Measurements from ENCODE around the gene SRRM2.

The SRRM2 gene

DNA sequence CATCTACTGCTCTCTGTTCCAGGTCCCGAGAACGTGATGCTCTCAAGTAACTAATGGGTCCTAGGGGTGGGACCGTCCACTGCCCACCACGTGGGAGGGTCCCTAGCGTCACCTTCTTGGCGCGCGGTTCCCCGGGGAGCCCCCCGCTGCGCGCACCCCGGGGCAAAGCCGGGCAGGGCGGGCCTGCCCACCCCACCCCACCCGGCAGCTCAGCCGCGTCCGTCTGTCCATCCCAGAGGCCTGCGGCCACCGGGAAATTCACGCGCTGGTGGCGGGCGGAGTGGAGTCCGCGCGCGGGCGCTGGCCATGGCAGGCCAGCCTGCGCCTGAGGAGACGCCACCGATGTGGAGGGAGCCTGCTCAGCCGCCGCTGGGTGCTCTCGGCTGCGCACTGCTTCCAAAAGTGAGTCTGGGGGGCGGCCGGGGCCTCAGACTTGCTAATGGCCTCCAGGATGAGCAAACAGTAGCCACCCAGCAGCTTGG lies 46.3 kb downstream of the SRRM2 start:
- H3K36me3 ChIP-seq (ENCODE audit: control insufficient read depth, insufficient read depth, low read length): no peaks in the 10 kb centered on the region
- H3K4me1 ChIP-seq (ENCODE audit: control insufficient read depth, insufficient read depth, low read length, poor library complexity, severe bottlenecking): no peaks in the 10 kb centered on the region
- peaks cover 1% of the 10 kb centered on the region for H3K9me3 ChIP-seq (ENCODE audit: control insufficient read depth, low read length)
- no peak overlapping the region for H3K27ac ChIP-seq (ENCODE audit: insufficient read depth, low read length, poor library complexity, severe bottlenecking)
- no peak for DNase-seq
- no peak overlapping the region for H3K4me3 ChIP-seq (ENCODE audit: insufficient read depth, low read depth, low read length, poor library complexity, severe bottlenecking)
- no peaks in the 10 kb centered on the region for H3K27me3 ChIP-seq (replicated peaks; ENCODE audit: control insufficient read depth, insufficient read depth, low read length, poor library complexity, severe bottlenecking)

DNA sequence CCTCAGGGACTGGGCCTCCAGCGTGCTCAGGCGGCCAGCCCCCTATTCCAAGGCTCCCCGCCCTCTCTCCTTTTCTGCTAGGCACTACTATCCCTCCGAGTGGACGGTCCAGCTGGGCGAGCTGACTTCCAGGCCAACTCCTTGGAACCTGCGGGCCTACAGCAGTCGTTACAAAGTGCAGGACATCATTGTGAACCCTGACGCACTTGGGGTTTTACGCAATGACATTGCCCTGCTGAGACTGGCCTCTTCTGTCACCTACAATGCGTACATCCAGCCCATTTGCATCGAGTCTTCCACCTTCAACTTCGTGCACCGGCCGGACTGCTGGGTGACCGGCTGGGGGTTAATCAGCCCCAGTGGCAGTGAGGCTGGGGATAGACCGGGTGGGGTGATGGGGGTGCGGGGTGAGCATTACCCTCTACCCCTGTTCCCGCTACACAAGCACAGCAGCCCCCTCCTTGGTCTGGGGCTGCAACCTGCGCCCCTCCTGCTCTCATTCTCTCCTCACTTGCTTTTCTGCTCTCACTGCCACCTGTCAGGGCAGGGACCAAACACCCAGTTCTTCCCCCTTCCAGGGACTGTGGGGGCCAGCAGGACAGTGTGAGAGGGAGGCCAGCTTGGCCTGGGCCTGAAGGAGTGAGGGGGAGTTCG lies 46.9 kb downstream of the SRRM2 start:
- H3K36me3 ChIP-seq (ENCODE audit: control insufficient read depth, insufficient read depth, low read length): no peaks in the 10 kb centered on the region
- no peak overlapping the region for H3K27ac ChIP-seq (ENCODE audit: insufficient read depth, low read length, poor library complexity, severe bottlenecking)

DNA sequence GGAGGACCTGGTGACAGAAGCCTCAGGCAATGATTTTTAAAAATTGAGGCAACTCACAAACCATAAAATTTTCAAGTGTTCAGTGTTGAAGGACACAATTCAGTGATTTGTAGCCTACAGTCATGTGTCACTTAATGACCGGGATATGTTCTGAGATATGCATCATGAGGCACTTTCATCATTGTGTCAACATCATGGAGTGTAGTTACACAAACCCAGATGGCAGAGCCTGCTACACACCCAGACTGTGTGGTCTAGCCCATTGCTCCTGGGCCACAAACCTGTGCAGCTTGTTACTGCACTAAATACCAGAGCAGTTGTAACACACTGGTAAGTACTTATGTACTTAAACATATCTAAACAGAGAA lies 47.4 kb downstream of the SRRM2 start:
- H3K36me3 ChIP-seq (ENCODE audit: control insufficient read depth, insufficient read depth, low read length): no peaks in the 10 kb centered on the region
- H3K4me1 ChIP-seq (ENCODE audit: control insufficient read depth, insufficient read depth, low read length, poor library complexity, severe bottlenecking): no peaks in the 10 kb centered on the region
- no peak overlapping the region for H3K4me3 ChIP-seq (ENCODE audit: insufficient read depth, low read depth, low read length, poor library complexity, severe bottlenecking)
- no peak overlapping the region for H3K27ac ChIP-seq (ENCODE audit: insufficient read depth, low read length, poor library complexity, severe bottlenecking)
- no peak for DNase-seq
- no peaks in the 10 kb centered on the region for H3K27me3 ChIP-seq (replicated peaks; ENCODE audit: control insufficient read depth, insufficient read depth, low read length, poor library complexity, severe bottlenecking)
- peaks cover 9% of the 10 kb centered on the region for H3K9me3 ChIP-seq (ENCODE audit: control insufficient read depth, low read length)

More for the DNA sequence above, 46.9 kb downstream of the SRRM2 start:
- Histone ChIP-seq H3K9me3 (ENCODE audit: control insufficient read depth, low read length) (peaks cover 7% of the 10 kb centered on the region), H3K4me3 (ENCODE audit: insufficient read depth, low read depth, low read length, poor library complexity, severe bottlenecking) (no peak overlapping the region), H3K4me1 (ENCODE audit: control insufficient read depth, insufficient read depth, low read length, poor library complexity, severe bottlenecking) (no peaks in the 10 kb centered on the region), H3K27me3 (replicated peaks; ENCODE audit: control insufficient read depth, insufficient read depth, low read length, poor library complexity, severe bottlenecking) (no peaks in the 10 kb centered on the region)
- no peak for DNase-seq

DNA sequence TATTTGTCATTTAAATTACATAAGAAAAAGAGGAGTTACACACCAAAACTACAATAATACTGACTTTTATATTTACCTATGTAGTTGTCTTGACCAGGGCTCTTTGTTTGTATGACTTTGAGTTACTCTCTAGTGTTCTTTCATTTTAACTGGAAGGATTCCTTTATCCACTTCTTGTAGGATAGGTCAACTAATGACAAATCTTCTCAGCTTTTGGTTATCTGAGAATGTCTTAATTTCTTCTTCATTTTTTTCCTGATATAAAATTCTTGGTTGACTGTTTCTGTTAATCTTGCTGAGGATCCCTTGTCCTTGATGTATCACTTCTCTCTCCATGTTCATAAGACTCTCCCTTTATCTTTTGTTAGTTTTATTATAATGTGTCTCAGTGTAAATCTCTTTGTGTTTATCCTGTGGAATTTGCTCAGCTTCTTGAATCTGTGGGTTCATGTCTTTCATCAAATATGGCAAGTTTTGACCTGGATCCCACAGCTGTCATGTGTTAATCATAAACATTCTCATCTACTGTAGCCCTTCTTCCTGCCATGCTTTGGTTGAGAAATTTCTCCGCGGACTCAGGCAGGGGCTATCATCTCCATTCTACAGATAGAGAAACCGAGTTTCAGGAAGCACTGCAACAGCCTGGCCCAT lies 51.2 kb downstream of the SRRM2 start:
- no peak overlapping the region for H3K27ac ChIP-seq (ENCODE audit: insufficient read depth, low read length, poor library complexity, severe bottlenecking)
- no peaks in the 10 kb centered on the region for H3K36me3 ChIP-seq (ENCODE audit: control insufficient read depth, insufficient read depth, low read length)
- H3K27me3 ChIP-seq (replicated peaks; ENCODE audit: control insufficient read depth, insufficient read depth, low read length, poor library complexity, severe bottlenecking): no peaks in the 10 kb centered on the region
- H3K9me3 ChIP-seq (ENCODE audit: control insufficient read depth, low read length): peaks cover 9% of the 10 kb centered on the region
- no peak for DNase-seq
- no peak overlapping the region for H3K4me3 ChIP-seq (ENCODE audit: insufficient read depth, low read depth, low read length, poor library complexity, severe bottlenecking)
- H3K4me1 ChIP-seq (ENCODE audit: control insufficient read depth, insufficient read depth, low read length, poor library complexity, severe bottlenecking): no peaks in the 10 kb centered on the region

DNA sequence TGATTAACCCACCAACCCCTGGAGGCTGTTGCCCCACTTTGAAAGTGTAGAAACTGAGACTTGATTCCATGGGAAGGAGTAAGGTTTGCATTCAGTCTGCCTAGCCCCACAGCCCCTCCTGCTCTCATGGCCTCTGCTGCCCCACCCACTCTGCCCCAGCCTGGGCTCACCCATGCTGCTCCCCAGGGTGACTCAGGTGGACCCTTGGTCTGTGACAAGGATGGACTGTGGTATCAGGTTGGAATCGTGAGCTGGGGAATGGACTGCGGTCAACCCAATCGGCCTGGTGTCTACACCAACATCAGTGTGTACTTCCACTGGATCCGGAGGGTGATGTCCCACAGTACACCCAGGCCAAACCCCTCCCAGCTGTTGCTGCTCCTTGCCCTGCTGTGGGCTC lies 52.3 kb downstream of the SRRM2 start:
- peaks cover 9% of the 10 kb centered on the region for H3K9me3 ChIP-seq (ENCODE audit: control insufficient read depth, low read length)
- DNase-seq: no peak
- no peaks in the 10 kb centered on the region for H3K36me3 ChIP-seq (ENCODE audit: control insufficient read depth, insufficient read depth, low read length)
- H3K27me3 ChIP-seq (replicated peaks; ENCODE audit: control insufficient read depth, insufficient read depth, low read length, poor library complexity, severe bottlenecking): no peaks in the 10 kb centered on the region
- no peaks in the 10 kb centered on the region for H3K4me1 ChIP-seq (ENCODE audit: control insufficient read depth, insufficient read depth, low read length, poor library complexity, severe bottlenecking)
- no peak overlapping the region for H3K4me3 ChIP-seq (ENCODE audit: insufficient read depth, low read depth, low read length, poor library complexity, severe bottlenecking)
- no peak overlapping the region for H3K27ac ChIP-seq (ENCODE audit: insufficient read depth, low read length, poor library complexity, severe bottlenecking)

DNA sequence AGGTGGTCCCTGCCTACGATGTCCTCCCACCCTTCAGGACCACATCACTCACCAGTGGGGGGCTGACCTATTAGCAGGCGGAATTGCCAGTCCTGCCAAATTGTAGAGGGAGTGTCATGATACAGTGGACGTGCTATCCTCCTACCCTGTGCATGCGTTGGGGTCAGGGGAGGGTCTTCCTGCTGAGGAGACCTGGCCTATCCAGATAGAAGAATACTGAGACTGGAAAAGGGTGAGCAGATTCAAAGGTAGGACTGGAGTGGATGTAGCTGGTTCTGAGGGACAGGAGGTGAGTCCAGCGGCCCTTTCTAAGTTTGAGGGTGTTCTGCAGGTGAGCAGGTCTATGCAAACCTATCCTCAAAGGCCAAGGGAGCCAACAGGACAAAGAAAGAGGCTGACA lies 53.8 kb downstream of the SRRM2 start:
- DNase-seq: no peak
- H3K36me3 ChIP-seq (ENCODE audit: control insufficient read depth, insufficient read depth, low read length): no peaks in the 10 kb centered on the region
- H3K27ac ChIP-seq (ENCODE audit: insufficient read depth, low read length, poor library complexity, severe bottlenecking): no peak overlapping the region
- no peaks in the 10 kb centered on the region for H3K27me3 ChIP-seq (replicated peaks; ENCODE audit: control insufficient read depth, insufficient read depth, low read length, poor library complexity, severe bottlenecking)
- no peak overlapping the region for H3K4me3 ChIP-seq (ENCODE audit: insufficient read depth, low read depth, low read length, poor library complexity, severe bottlenecking)
- peaks cover 9% of the 10 kb centered on the region for H3K9me3 ChIP-seq (ENCODE audit: control insufficient read depth, low read length)
- no peaks in the 10 kb centered on the region for H3K4me1 ChIP-seq (ENCODE audit: control insufficient read depth, insufficient read depth, low read length, poor library complexity, severe bottlenecking)

DNA sequence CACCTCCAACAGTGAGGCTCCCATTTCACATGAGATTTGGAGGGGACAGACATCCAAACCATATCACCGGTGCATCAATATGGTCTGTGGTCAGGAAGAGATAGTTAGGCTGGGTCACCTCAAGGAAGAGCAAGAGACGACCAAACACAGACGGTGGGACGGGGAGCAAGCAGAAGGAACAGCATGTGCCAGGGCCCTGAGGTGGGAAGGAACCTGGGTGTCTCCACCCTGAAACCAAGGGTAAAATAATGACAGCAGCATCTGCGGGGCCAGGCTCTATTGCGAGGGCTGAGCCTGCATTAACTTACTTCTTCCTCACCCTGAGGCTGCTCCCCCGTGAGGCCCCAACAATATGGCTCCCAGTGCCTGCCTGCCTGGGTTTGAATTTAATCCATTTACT lies 55.7 kb downstream of the SRRM2 start:
- no peaks in the 10 kb centered on the region for H3K27me3 ChIP-seq (replicated peaks; ENCODE audit: control insufficient read depth, insufficient read depth, low read length, poor library complexity, severe bottlenecking)
- no peak for DNase-seq

DNA sequence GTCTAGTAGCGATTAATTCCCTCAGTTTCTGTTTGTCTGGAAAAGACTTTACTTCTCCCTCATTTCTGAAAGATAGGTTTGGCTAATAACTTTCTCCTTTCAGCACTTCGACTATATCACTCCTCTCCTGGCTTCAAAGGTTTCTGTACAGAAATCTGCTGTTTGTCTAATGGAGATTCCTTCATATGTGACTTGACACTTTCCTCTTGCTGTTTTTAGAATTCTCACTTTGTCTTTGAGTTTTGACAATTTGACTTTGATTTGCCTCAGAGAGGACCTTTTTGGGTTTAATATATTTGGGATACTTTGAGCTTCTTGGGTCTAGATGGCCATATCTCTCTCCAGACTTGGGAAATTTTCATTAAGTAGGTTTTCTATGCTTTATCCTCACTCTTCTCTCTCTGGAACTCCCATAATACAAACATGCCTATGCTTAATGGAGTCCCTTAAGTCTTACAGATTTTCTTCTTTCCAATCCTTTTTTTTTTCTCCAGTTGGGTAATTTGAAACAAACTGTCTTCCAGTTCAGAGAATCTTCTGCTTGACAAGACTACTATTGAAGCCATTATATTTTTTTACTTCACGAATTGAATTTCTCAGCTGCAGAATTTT lies 56.8 kb downstream of the SRRM2 start:
- no peak for DNase-seq
- Histone ChIP-seq H3K9me3 (ENCODE audit: control insufficient read depth, low read length) (peaks cover 2% of the 10 kb centered on the region), H3K27ac (ENCODE audit: insufficient read depth, low read length, poor library complexity, severe bottlenecking) (no peak overlapping the region), H3K36me3 (ENCODE audit: control insufficient read depth, insufficient read depth, low read length) (no peaks in the 10 kb centered on the region), H3K4me3 (ENCODE audit: insufficient read depth, low read depth, low read length, poor library complexity, severe bottlenecking) (no peak overlapping the region), H3K4me1 (ENCODE audit: control insufficient read depth, insufficient read depth, low read length, poor library complexity, severe bottlenecking) (no peaks in the 10 kb centered on the region), H3K27me3 (replicated peaks; ENCODE audit: control insufficient read depth, insufficient read depth, low read length, poor library complexity, severe bottlenecking) (no peaks in the 10 kb centered on the region)

More for the DNA sequence above, 55.7 kb downstream of the SRRM2 start:
- no peaks in the 10 kb centered on the region for H3K36me3 ChIP-seq (ENCODE audit: control insufficient read depth, insufficient read depth, low read length)
- H3K4me3 ChIP-seq (ENCODE audit: insufficient read depth, low read depth, low read length, poor library complexity, severe bottlenecking): no peak overlapping the region
- peaks cover 9% of the 10 kb centered on the region for H3K9me3 ChIP-seq (ENCODE audit: control insufficient read depth, low read length)
- no peaks in the 10 kb centered on the region for H3K4me1 ChIP-seq (ENCODE audit: control insufficient read depth, insufficient read depth, low read length, poor library complexity, severe bottlenecking)
- no peak overlapping the region for H3K27ac ChIP-seq (ENCODE audit: insufficient read depth, low read length, poor library complexity, severe bottlenecking)

DNA sequence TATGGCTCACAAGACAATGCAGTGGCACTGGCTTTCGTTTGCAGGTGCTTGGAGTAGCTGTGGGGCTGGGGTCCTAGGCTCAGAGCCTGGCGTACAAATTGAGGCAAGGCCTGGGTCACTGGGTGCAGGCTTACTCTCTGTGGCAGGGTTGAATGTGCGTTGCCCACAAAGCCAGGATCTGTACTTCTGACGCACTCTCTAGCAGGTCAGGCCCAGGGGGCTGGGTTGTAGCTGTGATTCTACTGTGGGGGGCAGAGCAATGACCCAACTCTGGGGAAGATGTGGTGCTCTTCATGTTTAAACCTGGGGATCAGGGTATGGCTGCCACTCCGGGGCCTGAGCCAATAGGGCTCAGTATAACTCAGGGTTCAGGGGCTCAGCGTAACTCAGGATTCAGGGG lies 58.2 kb downstream of the SRRM2 start:
- Histone ChIP-seq H3K27ac (ENCODE audit: insufficient read depth, low read length, poor library complexity, severe bottlenecking) (no peak overlapping the region), H3K4me1 (ENCODE audit: control insufficient read depth, insufficient read depth, low read length, poor library complexity, severe bottlenecking) (no peaks in the 10 kb centered on the region), H3K4me3 (ENCODE audit: insufficient read depth, low read depth, low read length, poor library complexity, severe bottlenecking) (no peak overlapping the region), H3K36me3 (ENCODE audit: control insufficient read depth, insufficient read depth, low read length) (no peaks in the 10 kb centered on the region), H3K27me3 (replicated peaks; ENCODE audit: control insufficient read depth, insufficient read depth, low read length, poor library complexity, severe bottlenecking) (no peaks in the 10 kb centered on the region), H3K9me3 (ENCODE audit: control insufficient read depth, low read length) (no peaks in the 10 kb centered on the region)
- DNase-seq: no peak

Data from effector memory CD4-positive, alpha-beta T cell (primary cell).